GM23338 (cell line): ENCODE results near the gene KRT74.

Experiments used
- CREB1 ChIP-seq: fragments of 250-450 bp; sonication (Bioruptor Pico); IDR thresholded peaks from 2 replicates; pipeline ENCODE4 v1.5.0; 2020; ENCODE audit warnings: low read depth, mild to moderate bottlenecking, moderate library complexity
- CTCF ChIP-seq, 2 experiments: fragments of 200-600 bp in 1 of 2; sonication (generic) in 1 of 2; conservative IDR thresholded peaks; 2 replicates each; pipeline versions ENCODE4 v1.5.1 to v1.6.1; 2016 to 2017; ENCODE audit warnings: antibody characterized with exemption in 2 of 2, low read depth in 2 of 2, mild to moderate bottlenecking in 2 of 2, moderate library complexity in 1 of 2
- EZH2 ChIP-seq: fragments of 200-600 bp; sonication (generic); IDR thresholded peaks from one replicate; pipeline ENCODE4 v1.8.0; 2017; ENCODE audit warnings: antibody characterized with exemption, mild to moderate bottlenecking, low read depth; ENCODE audit not compliant: unreplicated experiment
- EZH2phosphoT487 ChIP-seq: fragments of 200-600 bp; sonication (generic); IDR thresholded peaks from one replicate; pipeline ENCODE4 v1.8.1; 2018; ENCODE audit warnings: antibody characterized with exemption; ENCODE audit not compliant: unreplicated experiment
- JUNB ChIP-seq: IDR thresholded peaks from one replicate; pipeline ENCODE4 v1.6.1; 2016; ENCODE audit warnings: antibody characterized with exemption; ENCODE audit not compliant: unreplicated experiment
- NANOG ChIP-seq: IDR thresholded peaks from 2 replicates; pipeline ENCODE4 v1.6.1; 2016; ENCODE audit warnings: antibody characterized with exemption, borderline replicate concordance
- POLR2AphosphoS5 ChIP-seq: IDR thresholded peaks from 2 replicates; pipeline ENCODE4 v1.6.1; 2016; ENCODE audit warnings: antibody characterized with exemption, low read depth
- STAT1 ChIP-seq: IDR thresholded peaks from one replicate; pipeline ENCODE4 v1.6.1; 2016; ENCODE audit warnings: antibody characterized with exemption; ENCODE audit not compliant: unreplicated experiment
- TF ChIP-seq, protein P1 (sequence below): IDR thresholded peaks from one replicate; pipeline ENCODE4 v1.6.1; 2018; ENCODE audit warnings: antibody characterized with exemption; ENCODE audit not compliant: unreplicated experiment

DNA sequence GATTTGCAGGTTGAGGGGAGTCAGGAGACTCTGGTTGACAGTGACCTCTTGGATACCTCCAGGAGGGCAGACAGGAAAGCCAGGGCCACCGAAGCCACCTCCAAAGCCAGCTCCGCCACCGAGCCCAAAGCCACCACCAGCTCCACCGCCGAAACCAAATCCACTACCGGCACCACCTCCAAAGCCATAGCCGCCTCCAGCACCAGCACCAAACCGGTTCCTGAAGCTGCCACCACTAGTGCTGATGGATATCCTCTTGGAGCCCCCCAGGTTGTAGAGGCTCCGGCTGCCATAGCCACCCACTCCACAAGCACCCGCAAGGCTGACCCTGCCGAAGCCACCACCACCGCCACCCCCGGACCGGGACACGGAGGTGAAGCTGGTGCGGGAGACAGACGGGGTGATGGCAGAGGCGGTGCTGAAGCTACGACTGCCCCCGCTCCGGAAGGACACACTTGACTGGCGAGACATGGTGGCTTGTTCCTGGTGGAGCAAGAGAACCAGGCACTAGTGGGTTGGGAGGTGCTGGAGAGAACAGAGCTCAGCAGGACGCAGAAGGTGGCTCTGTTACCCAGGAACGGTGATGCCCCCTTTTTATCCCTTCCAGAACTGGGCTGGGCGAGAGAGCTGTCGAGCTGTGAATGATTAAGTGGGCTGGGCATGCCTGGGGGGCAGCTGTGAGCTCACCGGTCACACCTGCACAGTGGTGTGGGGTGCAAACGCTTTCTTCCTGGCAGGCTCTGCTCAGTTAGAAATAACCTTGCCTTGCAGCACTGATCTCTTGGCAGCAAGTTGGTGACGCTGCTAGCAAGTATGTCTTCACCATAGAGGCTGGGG is 53.6 kb downstream of the KRT74 start, which contains the start of gene KRT5:
- TF ChIP-seq EZH2, result no peak
- TF ChIP-seq CTCF (conservative IDR thresholded peaks at IDR 0.05; ENCODE audit: low read depth in 2 of 2), result no peak
- no peak for TF ChIP-seq STAT1
- no peak for TF ChIP-seq POLR2AphosphoS5
- TF ChIP-seq EZH2phosphoT487, result no peak
- TF ChIP-seq JUNB, result no peak
- TF ChIP-seq, protein P1, sequence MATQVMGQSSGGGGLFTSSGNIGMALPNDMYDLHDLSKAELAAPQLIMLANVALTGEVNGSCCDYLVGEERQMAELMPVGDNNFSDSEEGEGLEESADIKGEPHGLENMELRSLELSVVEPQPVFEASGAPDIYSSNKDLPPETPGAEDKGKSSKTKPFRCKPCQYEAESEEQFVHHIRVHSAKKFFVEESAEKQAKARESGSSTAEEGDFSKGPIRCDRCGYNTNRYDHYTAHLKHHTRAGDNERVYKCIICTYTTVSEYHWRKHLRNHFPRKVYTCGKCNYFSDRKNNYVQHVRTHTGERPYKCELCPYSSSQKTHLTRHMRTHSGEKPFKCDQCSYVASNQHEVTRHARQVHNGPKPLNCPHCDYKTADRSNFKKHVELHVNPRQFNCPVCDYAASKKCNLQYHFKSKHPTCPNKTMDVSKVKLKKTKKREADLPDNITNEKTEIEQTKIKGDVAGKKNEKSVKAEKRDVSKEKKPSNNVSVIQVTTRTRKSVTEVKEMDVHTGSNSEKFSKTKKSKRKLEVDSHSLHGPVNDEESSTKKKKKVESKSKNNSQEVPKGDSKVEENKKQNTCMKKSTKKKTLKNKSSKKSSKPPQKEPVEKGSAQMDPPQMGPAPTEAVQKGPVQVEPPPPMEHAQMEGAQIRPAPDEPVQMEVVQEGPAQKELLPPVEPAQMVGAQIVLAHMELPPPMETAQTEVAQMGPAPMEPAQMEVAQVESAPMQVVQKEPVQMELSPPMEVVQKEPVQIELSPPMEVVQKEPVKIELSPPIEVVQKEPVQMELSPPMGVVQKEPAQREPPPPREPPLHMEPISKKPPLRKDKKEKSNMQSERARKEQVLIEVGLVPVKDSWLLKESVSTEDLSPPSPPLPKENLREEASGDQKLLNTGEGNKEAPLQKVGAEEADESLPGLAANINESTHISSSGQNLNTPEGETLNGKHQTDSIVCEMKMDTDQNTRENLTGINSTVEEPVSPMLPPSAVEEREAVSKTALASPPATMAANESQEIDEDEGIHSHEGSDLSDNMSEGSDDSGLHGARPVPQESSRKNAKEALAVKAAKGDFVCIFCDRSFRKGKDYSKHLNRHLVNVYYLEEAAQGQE, result no peak
- no peak for TF ChIP-seq CREB1 (CRISPR knock-in tag)
- no peak for TF ChIP-seq NANOG
